CD14-positive monocyte (primary cell): Measurements from ENCODE around the gene PELI1. TPM values are rescaled to one million over a fixed set of nuclear protein-coding genes. Genes with fewer than 3 reads are reported as not detected.

Source experiments
- DNase-seq, 3 donors: peaks; one replicate each; pipeline ENCODE4 v3.0.0-alpha.2; 2011 to 2022
- H2AFZ ChIP-seq: 2 replicates; pipeline ENCODE4 v1.6.0; 2012; ENCODE audit warnings: mild to moderate bottlenecking, low read depth, low read length, inconsistent platforms; ENCODE audit not compliant: insufficient read depth, poor library complexity, severe bottlenecking
- H3K27ac ChIP-seq, 2 donors: 1 replicate in 1 of 2; 2 replicates in 1 of 2; pipeline ENCODE4 v1.5.1; 2012 to 2013; ENCODE audit warnings: low read length in 2 of 2, control low read depth in 1 of 2, inconsistent platforms in 1 of 2, low read depth in 1 of 2, mild to moderate bottlenecking in 1 of 2
- H3K27me3 ChIP-seq, 2 donors: one replicate each; pipeline versions ENCODE4 v1.6.0 to v1.6.1; 2011 to 2013; ENCODE audit warnings: low read length in 2 of 2; ENCODE audit not compliant: control insufficient read depth in 2 of 2, insufficient read depth in 2 of 2
- H3K36me3 ChIP-seq, 2 donors: replicated peaks in 1 of 2; 1 replicate in 1 of 2; 2 replicates in 1 of 2; pipeline versions ENCODE4 v1.5.1 to v1.6.1; 2012 to 2013; ENCODE audit warnings: low read length in 2 of 2, control low read depth in 1 of 2, inconsistent platforms in 1 of 2, mild to moderate bottlenecking in 1 of 2; ENCODE audit not compliant: insufficient read depth in 2 of 2, control insufficient read depth in 1 of 2
- H3K4me1 ChIP-seq, 2 donors: 1 replicate in 1 of 2; 2 replicates in 1 of 2; pipeline versions ENCODE4 v1.5.1 to v1.6.1; 2012 to 2013; ENCODE audit warnings: low read length in 2 of 2, control low read depth in 1 of 2, inconsistent platforms in 1 of 2, mild to moderate bottlenecking in 1 of 2, moderate library complexity in 1 of 2; ENCODE audit not compliant: insufficient read depth in 2 of 2, control insufficient read depth in 1 of 2
- H3K4me2 ChIP-seq: replicated peaks from 2 replicates; pipeline ENCODE3; 2012; ENCODE audit warnings: low read length, moderate library complexity, mild to moderate bottlenecking; ENCODE audit not compliant: poor library complexity, severe bottlenecking; ENCODE audit errors: extremely low read depth
- H3K4me3 ChIP-seq, 3 experiments: fragments of 200-600 bp in 1 of 3; sonication (generic) in 1 of 3; replicated peaks in 1 of 3; 1 replicate in 2 of 3; 2 replicates in 1 of 3; pipeline ENCODE4 v1.5.1; 2011 to 2013; ENCODE audit warnings: low read length in 3 of 3, mild to moderate bottlenecking in 3 of 3, control low read depth in 2 of 3, low read depth in 2 of 3, inconsistent platforms in 1 of 3, moderate library complexity in 1 of 3
- H3K79me2 ChIP-seq: 2 replicates; pipeline ENCODE4 v1.6.0; 2012; ENCODE audit warnings: mild to moderate bottlenecking, control low read depth, inconsistent platforms, low read length, moderate library complexity; ENCODE audit not compliant: insufficient read depth
- H3K9ac ChIP-seq: 2 replicates; pipeline ENCODE4 v1.6.0; 2017; ENCODE audit warnings: low read length, mild to moderate bottlenecking; ENCODE audit not compliant: insufficient read depth, poor library complexity, severe bottlenecking
- H3K9me3 ChIP-seq, 2 donors: replicated peaks in 1 of 2; 1 replicate in 1 of 2; 2 replicates in 1 of 2; pipeline versions ENCODE4 v1.5.1 to v1.6.1; 2012 to 2013; ENCODE audit warnings: low read length in 2 of 2, control low read depth in 1 of 2; ENCODE audit not compliant: control insufficient read depth in 1 of 2, insufficient read depth in 1 of 2
- H4K20me1 ChIP-seq: 2 replicates; pipeline ENCODE4 v1.6.0; 2012; ENCODE audit warnings: mild to moderate bottlenecking, low read length, control low read depth, moderate library complexity; ENCODE audit not compliant: insufficient read depth
- H3K27ac Mint-ChIP-seq, 7 donors: one replicate each; pipeline ENCODE4 v1.8.0; 2020; ENCODE audit warnings: mild to moderate bottlenecking in 7 of 7, mixed read lengths in 7 of 7, moderate library complexity in 6 of 7, inconsistent platforms in 2 of 7
- H3K27me3 Mint-ChIP-seq, 3 donors: one replicate each; pipeline ENCODE4 v1.8.0; 2021 to 2022; ENCODE audit warnings: low read depth in 3 of 3, mild to moderate bottlenecking in 3 of 3, mixed read lengths in 3 of 3, moderate library complexity in 3 of 3, inconsistent platforms in 1 of 3
- H3K36me3 Mint-ChIP-seq, 2 donors: one replicate each; pipeline ENCODE4 v1.8.0; 2020; ENCODE audit warnings: mixed read lengths in 2 of 2, inconsistent platforms in 1 of 2, mild to moderate bottlenecking in 1 of 2
- H3K4me1 Mint-ChIP-seq: one replicate; pipeline ENCODE4 v1.8.0; 2020; ENCODE audit warnings: mild to moderate bottlenecking, mixed read lengths
- H3K4me3 Mint-ChIP-seq, 2 donors: one replicate each; pipeline ENCODE4 v1.8.0; 2020; ENCODE audit warnings: mild to moderate bottlenecking in 2 of 2, mixed read lengths in 2 of 2, moderate library complexity in 1 of 2
- H3K9me3 Mint-ChIP-seq, 7 donors: one replicate each; pipeline ENCODE4 v1.8.0; 2020 to 2022; ENCODE audit warnings: mixed read lengths in 7 of 7, mild to moderate bottlenecking in 6 of 7, moderate library complexity in 6 of 7, inconsistent platforms in 2 of 7
- WGBS: methylation state at CpG from one replicate; pipeline ENCODE4 v1.1.5; 2013; ENCODE audit warnings: missing lambda C conversion rate; ENCODE audit not compliant: insufficient coverage; 5-methylcytosine and 5-hydroxymethylcytosine counted together
- intact Hi-C, 2 donors: fragments of 100-400 bp; cut with micrococcal nuclease; formaldehyde crosslinking; loops; one replicate each; pipeline versions ENCODE4 v1.15.0 to v1.15.1; 2023
- polyA plus RNA-seq, 3 donors: library from polyadenylated mRNA; depleted of rRNA in 1 of 3; unstranded in 2 of 3; stranded (reverse) in 1 of 3; fragments of 300-500 nt in 2 of 3; fragments of >200 nt in 1 of 3; fragmentation: Illumina TruSeq in 2 of 3; gene quantifications; 1 replicate in 2 of 3; 2 replicates in 1 of 3; pipeline ENCODE4 v1.2.3, GENCODE V29; 2012 to 2021
- TF ChIP-seq, protein P1 (sequence below): fragments of 200-600 bp; IDR thresholded peaks from one replicate; pipeline ENCODE4 v1.8.0; 2022; ENCODE audit warnings: antibody characterized with exemption, mild to moderate bottlenecking

The PELI1 gene
- polyA plus RNA-seq, 3 donors = 44.7 to 106 (median 53.6) TPM

- no peaks in the 10 kb centered on the region for H4K20me1 ChIP-seq
- H3K4me3 Mint-ChIP-seq = no peak overlapping the region
- H3K9ac ChIP-seq = no peak overlapping the region
- H3K79me2 ChIP-seq = no peaks in the 10 kb centered on the region
- H3K27ac Mint-ChIP-seq = no peak overlapping the region
- no peak overlapping the region for H2AFZ ChIP-seq
- intact Hi-C loops = no loop called here
- TF ChIP-seq, protein P1, sequence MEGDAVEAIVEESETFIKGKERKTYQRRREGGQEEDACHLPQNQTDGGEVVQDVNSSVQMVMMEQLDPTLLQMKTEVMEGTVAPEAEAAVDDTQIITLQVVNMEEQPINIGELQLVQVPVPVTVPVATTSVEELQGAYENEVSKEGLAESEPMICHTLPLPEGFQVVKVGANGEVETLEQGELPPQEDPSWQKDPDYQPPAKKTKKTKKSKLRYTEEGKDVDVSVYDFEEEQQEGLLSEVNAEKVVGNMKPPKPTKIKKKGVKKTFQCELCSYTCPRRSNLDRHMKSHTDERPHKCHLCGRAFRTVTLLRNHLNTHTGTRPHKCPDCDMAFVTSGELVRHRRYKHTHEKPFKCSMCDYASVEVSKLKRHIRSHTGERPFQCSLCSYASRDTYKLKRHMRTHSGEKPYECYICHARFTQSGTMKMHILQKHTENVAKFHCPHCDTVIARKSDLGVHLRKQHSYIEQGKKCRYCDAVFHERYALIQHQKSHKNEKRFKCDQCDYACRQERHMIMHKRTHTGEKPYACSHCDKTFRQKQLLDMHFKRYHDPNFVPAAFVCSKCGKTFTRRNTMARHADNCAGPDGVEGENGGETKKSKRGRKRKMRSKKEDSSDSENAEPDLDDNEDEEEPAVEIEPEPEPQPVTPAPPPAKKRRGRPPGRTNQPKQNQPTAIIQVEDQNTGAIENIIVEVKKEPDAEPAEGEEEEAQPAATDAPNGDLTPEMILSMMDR = no peak
- peaks cover 0 to 3% (median 0%) of the 10 kb centered on the region in 7 donors for H3K9me3 Mint-ChIP-seq
- no peaks in the 10 kb centered on the region for H3K36me3 ChIP-seq
- no peaks in the 10 kb centered on the region for H3K27me3 ChIP-seq
- no peaks in the 10 kb centered on the region for H3K36me3 Mint-ChIP-seq
- 100% methylated on average over 2 of the region's 4 CpGs for WGBS
- no peaks in the 10 kb centered on the region for H3K9me3 ChIP-seq
- no peaks in the 10 kb centered on the region for H3K4me1 ChIP-seq
- no peak overlapping the region for H3K27ac ChIP-seq
- DNase-seq = no peak
- H3K4me3 ChIP-seq = no peak overlapping the region
- H3K4me1 Mint-ChIP-seq = peaks cover 6% of the 10 kb centered on the region
- H3K4me2 ChIP-seq = no peak overlapping the region
- peaks cover 0 to 5% (median 4%) of the 10 kb centered on the region in 3 donors for H3K27me3 Mint-ChIP-seq
These were observed 9.6 kb upstream of the PELI1 start for GRCh38 chr2:64153811-64154210.

DNA sequence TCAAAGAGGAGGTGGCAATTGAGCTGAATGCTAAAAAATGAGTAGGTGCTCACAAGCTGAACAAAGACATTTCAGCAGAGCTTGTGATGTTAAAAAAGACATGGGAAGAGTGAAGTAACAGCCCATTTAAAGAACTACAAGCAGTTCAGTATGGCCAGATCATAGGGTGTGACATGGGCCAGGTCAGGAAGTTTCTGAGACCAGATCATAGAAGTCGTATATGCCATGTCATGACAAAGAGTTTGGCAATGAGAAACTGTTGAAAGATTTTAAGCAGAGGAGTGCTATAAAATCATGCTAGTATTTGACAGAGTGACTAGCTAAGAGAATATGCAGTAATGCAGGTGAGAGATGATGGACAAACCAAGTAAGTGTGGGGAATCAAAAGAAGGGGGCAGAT is 7.3 kb upstream of the PELI1 start:
- no peak overlapping the region for H3K4me3 ChIP-seq
- H3K4me3 Mint-ChIP-seq = no peak overlapping the region
- peaks cover 6% of the 10 kb centered on the region for H3K4me1 Mint-ChIP-seq

More for the DNA sequence above, 7.3 kb upstream of the PELI1 start:
- Histone ChIP-seq H3K27ac (no peak overlapping the region), H3K4me1 (no peaks in the 10 kb centered on the region), H3K36me3 (no peaks in the 10 kb centered on the region), H4K20me1 (no peaks in the 10 kb centered on the region), H3K9me3 (no peaks in the 10 kb centered on the region), H3K4me2 (no peak overlapping the region), H2AFZ (no peak overlapping the region), H3K27me3 (no peaks in the 10 kb centered on the region), H3K9ac (no peak overlapping the region), H3K79me2 (no peaks in the 10 kb centered on the region)
- TF ChIP-seq, protein P1 = no peak
- H3K27me3 Mint-ChIP-seq = peaks cover 0 to 4% (median 4%) of the 10 kb centered on the region in 3 donors
- intact Hi-C loops = no loop called here
- DNase-seq = no peak
- no peaks in the 10 kb centered on the region for H3K36me3 Mint-ChIP-seq
- WGBS = 8% methylated on average over 1 of the region's 1 CpG
- peak overlapping the region in 3 of 7 donors; percentile 16 to 48 (median 24) for H3K27ac Mint-ChIP-seq
- H3K9me3 Mint-ChIP-seq = peaks cover 0 to 3% (median 0%) of the 10 kb centered on the region in 7 donors
